DND-41 (cell line): ENCODE results near the gene STT3B.

Source experiments
- CTCF ChIP-seq: IDR thresholded peaks from 2 replicates; pipeline ENCODE4 v1.5.1; 2012; ENCODE audit warnings: borderline replicate concordance, low read length, moderate library complexity, mild to moderate bottlenecking; ENCODE audit not compliant: poor library complexity, severe bottlenecking; ENCODE audit errors: extremely low read depth
- EZH2 ChIP-seq: IDR thresholded peaks from 3 replicates; pipeline ENCODE4 v1.6.1; 2012; ENCODE audit warnings: borderline replicate concordance, low read depth, mild to moderate bottlenecking, moderate library complexity, low read length, inconsistent platforms; ENCODE audit not compliant: severe bottlenecking

- TF ChIP-seq CTCF (no peak), EZH2 (no peak)
Measured at GRCh38 chr3:31671976-31672375, 139.3 kb downstream of the STT3B start.
